ENCODE results near the gene UBE2G2. TPM values are rescaled to one million over a fixed set of nuclear protein-coding genes. Genes with fewer than 3 reads are reported as not detected.

UBE2G2 gene
- total RNA-seq, 1 experiment from 2014 or later, result 121 TPM

- no peak overlapping the region for H4K91ac ChIP-seq (ENCODE audit: insufficient read length, low read depth, low read length)
- H3K56ac ChIP-seq (ENCODE audit: insufficient read length, low read depth, low read length), result no peak overlapping the region
- no peak overlapping the region for H3K9ac ChIP-seq (ENCODE audit: extremely low read depth, insufficient read length, low read length)
- H3K4me1 ChIP-seq (ENCODE audit: insufficient read depth, low read length), result no peaks in the 10 kb centered on the region
- H3K18ac ChIP-seq (ENCODE audit: insufficient read length, low read depth, low read length), result no peak overlapping the region
- no peak overlapping the region for H2BK12ac ChIP-seq (ENCODE audit: insufficient read length, low read depth, low read length)
- H2AK5ac ChIP-seq (ENCODE audit: insufficient read length, low read length), result no peak overlapping the region
- H2BK5ac ChIP-seq (ENCODE audit: insufficient read length, low read length), result no peak overlapping the region
- peak overlapping the region; percentile 55 for H4K5ac ChIP-seq (ENCODE audit: insufficient read length, low read depth, low read length)
- H3K14ac ChIP-seq (ENCODE audit: insufficient read depth, low read length), result no peak overlapping the region
- H3K23ac ChIP-seq (ENCODE audit: insufficient read length, low read depth, low read length), result no peak overlapping the region
- H3K27me3 Mint-ChIP-seq (ENCODE audit: low read depth), result peaks cover 5% of the 10 kb centered on the region
- peak; percentile 84 for TF ChIP-seq CTCF (conservative IDR thresholded peaks at IDR 0.05)
- H3K4ac ChIP-seq (ENCODE audit: low read depth, low read length), result no peak overlapping the region
- no peaks in the 10 kb centered on the region for H3K79me1 ChIP-seq (ENCODE audit: insufficient read depth, low read depth, low read length, poor library complexity, severe bottlenecking)
- no peak overlapping the region for H3T11ph ChIP-seq (ENCODE audit: low read length)
- peak overlapping the region in 1 of 3 experiments; percentile 37; a peak in 1 of 7 replicates for H3K27ac Mint-ChIP-seq
- no peak overlapping the region for H3K27ac ChIP-seq (ENCODE audit: insufficient read length, low read depth, low read length)
- H3K9me3 Mint-ChIP-seq, result no peaks in the 10 kb centered on the region
- peaks cover 0 to 4% (median 0%) of the 10 kb centered on the region in 3 experiments; a peak in 2 of 7 replicates for H3K36me3 Mint-ChIP-seq (ENCODE audit: insufficient read depth in 1 of 3, low read depth in 3 of 3)
- DNase-seq, result peak; percentile 69
- no peak overlapping the region for H2BK15ac ChIP-seq (ENCODE audit: low read depth, low read length)
- no peak overlapping the region for H4K8ac ChIP-seq (replicated peaks; ENCODE audit: insufficient read length, low read depth, low read length)
- no peak overlapping the region for H2AFZ ChIP-seq (ENCODE audit: low read length)
- no peak overlapping the region for H2BK120ac ChIP-seq (ENCODE audit: low read depth, low read length, poor library complexity, severe bottlenecking)
- H3K4me1 Mint-ChIP-seq, result peaks cover 30 to 37% of the 10 kb centered on the region in 2 experiments
- no peak overlapping the region for H3K4me3 Mint-ChIP-seq
- H3K9me3 ChIP-seq (ENCODE audit: control insufficient read depth, low read depth, low read length), result no peaks in the 10 kb centered on the region
- H3K79me2 ChIP-seq (ENCODE audit: insufficient read depth, low read length), result no peaks in the 10 kb centered on the region
- WGBS (ENCODE audit: extremely low coverage, insufficient read length, low lambda C conversion rate), result no CpG with 5 or more reads among the region's 21 CpGs
- no peak overlapping the region for H3K4me2 ChIP-seq (ENCODE audit: insufficient read depth, insufficient read length, low read length)
- H3K27me3 ChIP-seq (ENCODE audit: insufficient read depth, low read length), result no peaks in the 10 kb centered on the region
- no peaks in the 10 kb centered on the region for H4K20me1 ChIP-seq (ENCODE audit: control insufficient read depth, insufficient read depth, insufficient read length)
- no peaks in the 10 kb centered on the region for H3K23me2 ChIP-seq (ENCODE audit: insufficient read length, low read depth, low read length, poor library complexity, severe bottlenecking)
- no peak overlapping the region for H2BK20ac ChIP-seq (ENCODE audit: low read depth, low read length, poor library complexity, severe bottlenecking)
Measured at GRCh38 chr21:44761011-44761729, 40.5 kb downstream of the UBE2G2 start.

Measured in H9 (cell line).